GM21786 (cell line): ENCODE results near the gene RBM38.

Experiments
- ATAC-seq: cut with Tn5 transposase; IDR thresholded peaks from one replicate; pipeline ENCODE4 v1.9.1; 2021; ENCODE audit not compliant: unreplicated experiment

The RBM38 gene

DNA sequence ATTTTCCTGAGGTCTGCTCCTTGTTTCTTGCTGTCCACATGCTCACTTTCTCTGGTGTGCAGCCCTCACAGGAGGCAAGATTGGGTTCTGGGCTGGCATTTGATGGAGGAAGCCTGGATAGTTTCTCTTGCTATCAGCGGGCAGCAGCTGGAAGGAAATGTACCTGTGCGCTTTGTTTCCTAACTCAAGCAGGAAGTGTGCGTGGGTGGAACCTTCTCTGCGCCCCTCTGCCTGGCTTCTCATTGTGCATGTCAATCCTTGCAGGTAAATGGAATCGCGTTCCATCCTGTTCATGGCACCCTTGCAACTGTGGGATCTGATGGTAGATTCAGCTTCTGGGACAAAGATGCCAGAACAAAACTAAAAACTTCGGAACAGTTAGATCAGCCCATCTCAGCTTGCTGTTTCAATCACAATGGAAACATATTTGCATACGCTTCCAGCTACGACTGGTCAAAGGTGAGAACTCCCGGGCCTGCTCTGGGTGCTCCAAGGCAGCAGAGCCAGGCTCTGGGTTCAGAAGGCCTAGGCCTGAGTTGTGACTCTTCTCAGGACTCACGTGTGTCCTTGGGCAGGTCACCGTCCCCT, 16.8 kb upstream of the RBM38 start:
- no peak for ATAC-seq

DNA sequence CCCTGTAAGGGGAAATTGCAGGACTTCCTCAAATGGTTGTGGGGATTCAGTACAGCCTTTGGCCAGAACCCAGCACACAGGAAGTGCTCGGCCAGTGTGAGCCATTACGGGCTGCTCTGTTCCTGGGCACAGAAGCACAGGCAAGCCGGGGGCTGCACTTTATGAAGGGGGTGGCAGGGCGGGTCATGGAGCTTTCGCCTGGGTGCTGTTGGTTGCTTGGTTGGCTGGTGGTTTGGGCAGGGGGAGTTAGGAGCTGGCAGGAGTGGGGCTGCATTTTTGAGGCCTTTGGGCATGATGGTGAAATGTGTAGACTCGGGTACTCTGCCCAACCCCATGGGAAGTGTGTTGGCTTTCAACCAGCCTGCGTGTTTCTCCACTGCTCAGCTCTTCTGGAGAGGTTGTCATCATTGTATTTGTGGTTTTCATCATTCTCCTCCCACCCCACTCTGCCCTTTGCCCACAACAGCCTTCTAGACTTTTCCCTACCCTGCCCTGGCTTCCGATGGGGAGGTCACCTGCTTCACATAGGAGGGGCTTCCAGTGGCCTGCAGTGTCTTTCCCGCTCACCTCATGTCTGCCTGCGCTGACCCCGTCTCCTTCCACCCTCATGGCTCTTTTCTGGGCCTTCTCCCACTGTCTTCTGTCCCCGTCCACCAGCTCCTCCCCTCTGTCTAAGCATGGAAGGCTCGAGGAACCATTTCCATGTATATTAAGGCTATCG, 16.1 kb upstream of the RBM38 start:
- ATAC-seq: no peak

DNA sequence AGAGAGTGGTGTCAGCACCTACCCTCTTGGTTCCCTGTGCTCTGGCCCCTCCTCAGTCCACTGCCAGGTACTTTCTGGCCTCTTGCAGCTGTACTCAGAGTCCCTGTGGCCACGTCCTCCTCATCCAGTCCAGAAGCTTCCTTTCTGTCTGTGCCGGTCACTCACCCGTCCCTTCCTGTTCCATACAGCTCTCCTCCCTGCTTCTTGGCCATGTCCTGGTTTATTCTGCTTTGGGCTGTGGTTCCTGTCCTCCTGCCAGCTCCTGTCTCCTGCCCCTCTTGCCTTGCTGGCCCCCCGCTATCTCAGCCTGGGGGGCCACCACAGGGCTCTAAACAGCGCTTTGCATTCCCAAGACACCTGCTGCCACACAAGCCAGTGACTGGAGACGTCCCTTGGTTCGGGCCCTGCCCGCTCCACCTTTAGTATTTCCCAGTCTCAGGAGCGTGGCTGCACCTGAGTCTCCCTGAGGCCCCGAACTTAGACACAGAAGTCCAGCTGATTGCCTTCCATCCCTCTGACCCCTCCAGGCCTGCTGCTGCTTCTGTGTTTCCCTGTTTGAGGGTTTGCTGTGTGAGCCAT, 15.5 kb upstream of the RBM38 start:
- ATAC-seq: no peak

DNA sequence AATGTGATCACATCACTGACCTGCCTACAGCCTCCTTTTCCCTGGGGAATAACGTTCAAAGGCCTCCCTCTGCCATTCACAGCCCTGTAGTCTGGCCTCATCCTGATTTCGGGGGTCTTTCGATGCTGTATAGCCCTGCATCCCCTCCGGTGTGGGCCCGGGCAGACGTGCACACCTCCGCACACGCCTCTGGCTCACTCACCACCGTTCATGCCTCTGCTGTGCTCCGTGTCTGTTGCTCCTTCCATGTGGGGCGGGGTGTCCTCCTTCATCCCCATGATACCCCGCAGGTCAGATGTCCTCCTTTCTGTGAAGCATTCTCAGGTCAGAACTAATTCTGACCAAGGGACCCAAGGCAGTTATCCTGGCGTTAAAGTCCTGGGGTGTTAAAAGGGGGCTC, 13.8 kb upstream of the RBM38 start:
- no peak for ATAC-seq

DNA sequence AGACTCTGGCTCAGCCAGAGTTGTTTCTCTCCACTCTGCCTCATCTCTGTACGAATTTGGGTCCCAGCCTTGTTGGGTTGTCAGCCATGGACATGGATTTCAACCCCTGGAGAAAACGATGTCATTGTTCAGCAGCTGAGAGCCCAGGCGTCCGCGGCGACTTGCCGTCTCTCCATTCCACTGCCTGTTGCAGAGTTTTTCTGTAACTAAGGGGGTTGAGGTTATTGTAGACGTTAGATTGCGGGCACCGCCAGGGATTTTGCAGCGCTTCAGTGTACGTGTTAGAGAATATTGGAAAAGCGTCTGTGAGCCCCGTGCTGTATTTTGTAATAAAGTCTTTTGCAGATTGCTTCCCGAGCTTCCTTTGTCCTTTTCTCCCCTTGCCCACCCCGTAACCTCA, 13.1 kb upstream of the RBM38 start:
- no peak for ATAC-seq

DNA sequence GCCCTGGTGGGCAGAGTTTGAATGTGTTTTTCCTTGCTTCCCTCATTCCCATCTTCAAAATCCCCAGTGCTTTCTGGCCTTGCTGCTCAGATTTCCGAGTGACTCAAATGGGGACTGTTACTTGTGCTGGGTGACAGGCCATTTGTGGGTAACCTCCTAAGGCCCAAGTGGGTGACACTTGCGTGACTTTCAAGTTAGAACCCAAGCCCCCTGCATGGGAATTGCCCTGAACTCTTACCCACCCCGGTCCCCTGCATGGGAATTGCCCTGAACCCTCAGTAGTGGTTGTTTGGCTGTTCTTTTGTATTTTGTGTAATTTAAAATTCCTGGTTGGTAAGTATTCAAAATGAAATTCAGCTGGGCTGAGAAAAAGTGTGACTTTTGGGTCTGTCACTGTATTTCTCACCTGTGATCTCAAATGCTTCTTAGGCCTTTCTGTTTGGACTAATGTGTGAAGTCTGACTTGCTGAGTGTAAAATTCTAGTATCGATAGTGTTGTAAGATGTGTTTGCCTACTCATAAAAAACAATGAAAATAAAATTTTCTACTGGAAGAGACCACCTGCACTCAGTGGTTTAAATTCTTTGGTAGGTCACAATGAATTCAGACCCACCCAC, 12.4 kb upstream of the RBM38 start:
- ATAC-seq: no peak

DNA sequence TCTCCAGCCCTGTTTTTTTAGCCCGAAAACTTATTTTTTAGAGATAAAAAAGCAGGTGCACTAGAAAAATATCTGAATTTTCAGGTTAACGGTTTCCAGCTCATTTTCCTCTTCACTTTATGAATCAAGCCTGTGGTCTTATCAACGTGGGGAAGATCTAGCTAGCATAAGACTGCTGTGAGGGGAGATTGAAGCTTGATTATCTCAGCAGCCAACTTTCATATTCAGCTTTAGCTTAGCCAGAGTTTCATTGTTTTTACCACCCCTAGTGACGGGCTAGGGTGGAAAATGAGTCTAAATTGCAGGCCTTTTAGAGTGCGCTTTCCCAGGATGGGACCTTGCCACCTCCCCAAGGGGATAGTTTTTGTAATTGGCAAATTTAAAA, 11.9 kb upstream of the RBM38 start:
- ATAC-seq: no peak

DNA sequence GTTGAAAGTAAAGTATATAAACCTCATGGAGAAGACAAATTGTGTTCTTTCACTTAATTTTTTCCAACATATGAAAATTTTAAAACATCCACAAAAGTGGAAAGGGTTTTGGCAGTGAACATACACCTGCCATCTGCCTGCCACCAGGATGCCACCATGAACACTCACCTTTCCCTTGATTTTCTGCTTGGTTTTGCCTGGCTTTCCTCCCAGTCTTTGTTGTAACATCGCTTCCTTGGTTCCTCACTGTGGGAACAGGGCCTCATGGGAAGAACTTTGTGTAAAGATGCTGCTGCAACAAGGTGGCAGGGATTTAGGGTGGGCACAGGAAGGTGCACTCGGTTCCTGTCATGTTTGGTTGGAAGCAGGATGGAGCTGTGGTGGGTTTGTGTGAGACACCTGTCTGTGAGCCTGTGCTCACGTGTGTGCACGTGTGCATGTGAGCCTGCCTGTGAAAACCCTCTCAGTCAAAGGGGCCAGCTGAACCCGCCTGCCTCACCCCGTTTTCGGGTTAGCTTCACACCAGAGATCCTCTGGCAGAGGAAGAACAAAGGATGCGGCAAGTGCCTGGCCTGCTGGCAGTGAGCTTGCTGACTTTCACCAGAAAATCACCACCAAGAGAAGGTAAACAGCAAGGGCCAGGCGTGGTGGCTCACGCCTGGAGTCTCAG, 11.0 kb upstream of the RBM38 start:
- ATAC-seq: no peak

DNA sequence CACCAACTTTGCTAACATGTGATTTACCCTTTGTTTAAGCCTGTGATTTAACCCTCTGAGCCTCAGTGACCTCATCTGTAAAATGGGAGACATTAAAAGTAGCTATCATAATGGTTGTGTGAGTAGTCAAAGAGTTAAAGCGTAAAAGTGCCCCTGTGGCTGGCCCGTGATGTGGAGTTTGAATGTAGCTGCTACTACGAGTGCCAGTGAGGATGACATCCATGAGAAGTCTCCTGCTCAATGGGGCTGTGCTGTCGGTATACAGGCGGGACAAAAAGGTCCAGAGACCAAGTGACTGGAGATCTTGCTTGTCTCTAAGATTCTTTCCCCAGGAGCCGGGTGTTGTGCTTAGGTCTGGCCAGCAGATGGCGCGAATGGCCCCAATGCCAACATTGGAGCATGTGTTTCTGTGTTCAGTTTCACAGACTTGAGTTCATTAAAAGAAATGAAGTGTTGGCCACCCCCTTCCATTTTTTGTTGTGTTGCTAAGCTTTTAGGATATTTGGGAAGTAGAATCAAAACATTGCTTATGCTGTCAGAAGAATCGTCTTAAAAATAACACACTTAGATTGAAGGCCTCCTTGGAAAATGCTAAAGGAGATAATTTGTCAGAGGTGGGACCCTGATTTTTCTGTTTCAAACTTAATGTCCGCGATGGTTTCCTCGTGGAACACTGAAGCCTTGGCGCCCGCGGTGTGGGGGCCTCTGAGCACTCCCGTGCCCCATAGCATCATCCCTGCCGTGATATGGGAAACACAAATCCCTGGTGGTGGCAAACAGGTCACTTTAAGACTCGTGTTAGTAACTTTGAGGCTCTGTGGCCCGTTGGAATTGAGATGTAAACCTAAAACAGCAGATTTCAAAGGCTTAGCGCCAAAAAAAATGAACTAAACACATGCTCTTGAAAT, 9.3 kb upstream of the RBM38 start:
- ATAC-seq: no peak

DNA sequence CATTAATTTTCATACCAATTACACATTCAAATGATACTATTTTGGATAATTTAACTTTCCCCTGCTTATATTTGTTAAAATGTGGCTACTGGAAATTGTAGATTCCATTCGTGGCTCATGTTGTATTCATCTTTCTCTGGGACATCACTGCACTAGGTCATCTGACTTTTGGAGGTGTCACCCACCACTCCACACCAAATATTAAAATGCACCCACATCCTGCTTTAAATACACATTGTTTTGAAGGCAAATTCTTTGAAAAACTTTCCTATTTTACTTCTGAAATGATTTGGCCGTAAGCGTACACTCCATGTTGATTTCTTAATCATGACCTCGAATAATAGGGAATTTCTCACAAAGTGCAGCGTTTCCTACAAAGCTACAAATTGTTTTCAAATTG, 8.7 kb upstream of the RBM38 start:
- no peak for ATAC-seq

DNA sequence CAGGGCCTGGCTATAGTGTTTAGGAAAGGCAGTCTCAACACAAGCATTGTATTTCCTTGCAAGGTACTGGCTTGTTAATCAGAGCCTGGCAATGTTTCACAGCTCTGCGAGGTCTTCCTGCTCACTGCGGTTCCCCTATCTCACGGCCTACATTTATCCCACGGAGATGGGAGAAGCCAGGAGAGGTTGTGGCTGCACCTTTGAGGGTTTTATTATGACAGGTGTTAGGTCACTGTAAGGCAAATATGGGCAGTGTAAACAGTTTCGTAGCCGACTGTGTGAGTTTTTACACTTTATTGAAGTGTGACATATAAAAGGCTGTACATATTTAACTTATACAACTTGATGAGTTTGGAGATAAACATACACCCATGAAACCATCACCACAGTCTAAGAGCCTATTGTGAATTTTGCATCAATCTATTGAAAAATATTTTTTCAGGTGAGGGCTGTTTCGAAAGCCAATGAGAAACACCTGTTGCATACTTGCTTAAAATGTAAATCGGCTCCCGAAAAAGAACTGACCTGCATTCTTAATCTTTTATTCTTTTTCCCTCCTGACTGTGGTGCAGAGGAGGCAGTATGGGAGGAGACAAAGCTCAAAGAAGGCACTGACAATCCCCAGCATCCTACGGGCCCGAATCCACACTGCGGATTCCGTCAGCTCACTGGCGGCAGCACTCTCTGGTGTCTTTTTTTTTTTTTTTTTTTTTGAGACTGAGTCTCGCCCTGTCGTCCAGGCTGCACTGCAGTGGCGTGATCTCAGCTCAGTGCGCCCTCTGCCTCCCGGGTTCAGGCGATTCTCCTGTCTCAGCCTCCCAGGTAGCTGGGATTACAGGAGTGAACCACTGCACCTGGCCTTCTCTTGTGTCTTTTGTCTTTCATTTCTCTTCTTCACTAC, 7.5 kb upstream of the RBM38 start:
- ATAC-seq: no peak

DNA sequence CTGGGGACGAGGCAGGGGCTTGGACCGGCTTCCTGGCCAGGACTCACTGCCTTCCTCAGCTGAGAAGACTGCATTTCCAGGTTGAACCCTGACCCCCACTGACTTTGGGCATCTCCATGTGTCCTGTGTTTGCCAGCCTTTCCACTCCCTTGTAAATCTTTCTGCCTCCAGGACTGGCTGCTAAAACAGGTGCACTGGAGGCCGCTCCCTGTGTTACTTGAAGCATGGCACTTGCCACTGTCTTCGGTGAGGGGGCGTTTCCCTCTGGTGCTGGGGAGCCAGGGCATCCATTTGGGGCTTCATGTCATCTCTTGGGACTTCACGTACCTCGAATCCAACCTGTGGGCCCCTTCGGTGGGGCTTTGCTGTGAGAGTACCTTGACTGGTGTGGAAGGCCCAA, 6.7 kb upstream of the RBM38 start:
- no peak for ATAC-seq

DNA sequence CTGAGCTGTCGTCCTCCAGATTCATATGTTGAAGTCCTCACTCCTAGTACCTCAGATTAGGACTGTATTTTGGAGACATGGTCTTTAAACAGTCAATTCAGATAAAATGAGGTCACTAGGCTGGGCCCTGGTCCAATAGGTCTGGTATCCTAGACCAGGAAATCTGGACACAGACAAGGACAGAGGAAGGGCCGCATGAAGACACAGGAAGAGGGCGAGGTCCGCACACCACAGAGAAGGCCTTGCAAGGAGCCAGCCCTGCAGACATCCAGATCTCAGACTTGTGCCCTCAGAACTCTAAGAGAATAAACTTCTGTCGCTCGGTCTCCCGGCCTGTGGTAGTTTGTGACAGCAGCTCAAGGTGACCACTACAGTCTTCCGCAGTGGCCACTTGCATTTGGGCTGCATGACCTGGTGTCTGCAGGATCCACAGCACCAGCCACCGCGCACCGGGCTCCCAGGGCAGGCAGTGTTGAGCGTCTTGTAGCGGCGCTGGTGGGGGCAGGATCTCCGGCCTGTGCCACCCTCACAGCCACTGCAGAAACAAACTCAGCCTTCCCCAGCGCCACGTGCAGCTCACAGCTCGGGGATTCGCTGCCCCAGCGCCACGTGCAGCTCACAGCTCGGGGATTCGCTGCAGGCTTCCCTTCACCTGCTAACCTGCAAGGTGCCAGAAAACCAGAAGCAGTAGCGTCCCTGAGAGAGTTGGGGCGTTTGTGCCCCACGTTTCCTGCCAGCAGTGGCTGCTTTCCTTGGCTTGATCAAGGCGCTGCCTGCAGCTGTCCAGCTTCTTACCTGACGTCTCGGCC, 6.0 kb upstream of the RBM38 start:
- no peak for ATAC-seq

DNA sequence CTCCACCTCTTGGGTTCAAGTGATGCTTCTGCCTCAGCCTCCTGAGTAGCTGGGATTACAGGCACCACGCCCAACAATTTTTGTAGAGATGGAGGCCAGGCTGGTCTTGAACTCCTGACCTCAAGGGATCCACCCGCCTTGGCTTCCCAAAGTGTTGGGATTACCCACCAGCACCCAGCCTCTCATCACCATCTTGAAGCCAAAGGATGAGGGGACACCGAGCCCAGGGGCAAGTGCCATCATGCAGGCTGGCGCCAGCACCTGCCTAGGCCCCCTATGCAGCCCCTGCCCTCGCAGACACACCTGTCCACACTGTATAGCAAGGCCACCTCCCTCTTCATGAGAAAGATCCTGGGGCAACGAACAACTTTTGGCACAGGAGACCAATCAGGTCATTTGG, 5.3 kb upstream of the RBM38 start:
- no peak for ATAC-seq

DNA sequence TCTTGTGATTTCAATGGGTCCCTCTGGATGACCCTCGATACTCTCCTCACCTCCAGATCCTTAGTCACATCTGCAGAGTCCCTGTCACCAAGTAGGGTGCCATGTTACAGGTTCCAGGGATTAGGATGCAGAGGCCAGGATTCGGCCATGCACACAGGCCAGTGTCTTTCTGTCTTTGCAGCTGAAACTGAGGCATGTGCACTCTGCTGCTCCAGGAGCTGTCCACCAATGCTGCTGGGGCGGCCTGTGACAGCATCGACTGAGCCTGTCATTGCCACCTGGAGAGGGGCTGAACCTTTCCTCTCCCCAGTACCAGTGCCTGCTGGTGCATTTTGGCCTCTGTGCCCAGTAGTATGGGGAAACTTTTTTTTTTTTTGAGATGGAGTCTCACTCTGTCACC, 4.4 kb upstream of the RBM38 start:
- no peak for ATAC-seq

DNA sequence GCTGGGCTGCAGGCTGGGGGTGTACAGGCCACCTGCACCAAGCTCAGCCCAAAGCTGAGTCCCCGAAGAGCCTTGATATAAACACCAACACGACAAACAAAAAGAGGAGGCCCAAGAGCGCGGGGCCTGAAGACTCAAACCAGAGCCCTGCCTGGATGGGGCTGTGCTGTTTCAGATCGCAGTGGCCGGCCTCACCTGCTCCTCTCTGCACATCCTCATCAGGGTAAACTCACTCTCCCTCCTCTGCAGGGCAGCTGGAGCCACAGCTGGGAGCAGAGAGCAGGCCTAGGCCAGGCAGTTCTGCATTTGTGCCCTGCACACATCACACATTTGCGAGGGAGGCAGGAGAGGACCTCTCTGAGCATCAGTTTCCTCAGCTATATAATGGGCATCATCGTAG, 3.7 kb upstream of the RBM38 start:
- ATAC-seq: no peak

DNA sequence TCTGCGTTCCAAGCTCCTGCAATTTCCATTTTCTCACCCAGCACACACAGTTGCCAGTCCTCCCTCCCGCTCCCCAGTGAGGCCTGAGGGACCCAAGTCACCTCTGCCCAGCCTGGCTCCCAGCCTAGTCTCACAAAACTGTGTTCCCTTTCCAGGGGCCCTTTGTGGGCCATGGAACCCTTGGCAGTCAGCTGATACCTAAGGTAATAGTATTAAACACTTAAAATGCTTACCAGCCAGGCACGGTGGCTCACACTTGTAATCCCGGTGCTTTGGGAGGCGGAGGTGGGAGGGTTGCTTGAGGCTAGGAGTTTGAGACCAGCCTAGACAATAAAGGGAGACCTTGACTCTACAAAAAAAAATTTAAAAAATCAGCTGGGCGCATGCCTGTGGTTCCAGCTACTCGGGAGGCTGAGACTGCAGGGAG, 3.2 kb upstream of the RBM38 start:
- no peak for ATAC-seq

DNA sequence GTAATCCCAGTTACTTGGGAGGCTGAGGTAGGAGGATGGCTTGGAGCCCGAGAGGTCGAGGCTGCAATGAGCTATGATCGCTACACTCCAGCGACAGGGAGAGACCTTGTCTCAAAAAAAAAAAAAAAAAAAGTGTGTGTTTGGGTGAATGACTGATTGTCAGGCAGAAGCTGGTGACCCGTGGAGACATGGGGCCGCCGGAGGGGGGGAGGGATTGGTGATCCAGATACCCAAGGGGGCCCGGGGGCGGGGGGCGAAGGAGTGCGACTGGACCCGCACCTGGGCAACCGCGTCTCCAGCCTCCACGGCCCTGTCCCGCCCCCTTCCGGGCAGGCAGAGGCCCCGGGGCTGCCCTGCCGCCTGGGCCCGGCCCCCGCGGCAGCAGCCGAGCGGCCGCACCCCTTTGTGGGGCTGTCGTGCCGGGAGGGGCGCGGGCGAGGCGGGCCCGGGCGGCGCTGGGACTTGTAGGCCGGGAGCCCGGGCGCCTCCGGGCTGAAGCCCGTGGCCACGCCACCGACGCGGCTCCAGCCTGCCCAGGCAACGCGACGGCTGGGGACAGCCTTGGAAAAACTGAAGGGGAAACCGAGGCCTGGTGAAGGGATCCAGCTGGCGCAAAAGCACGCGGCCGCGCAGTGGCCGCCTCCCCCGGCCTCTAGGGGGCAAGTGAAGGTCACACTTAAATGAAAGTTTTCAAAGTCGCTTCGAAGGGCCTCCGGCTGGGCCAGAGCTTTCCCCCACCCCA, 2.1 kb upstream of the RBM38 start:
- ATAC-seq: peak; percentile 32
